Measurements from ENCODE around the gene RPTOR. TPM values are rescaled to one million over a fixed set of nuclear protein-coding genes. Genes with fewer than 3 reads are reported as not detected.
A peak's percentile ranks its signal among the peaks of the same experiment; 100 is the strongest.

The RPTOR gene
- total RNA-seq, 2 experiments from 2014 or later, result 48.1 to 87.8 TPM

GRCh38 chr17:80990921-80991644, 446.4 kb downstream of the RPTOR start:
- Histone ChIP-seq H3K4me3 (ENCODE audit: low read depth, low read length, poor library complexity, severe bottlenecking) (peak overlapping the region; percentile 82), H4K20me1 (ENCODE audit: insufficient read depth, low read length) (no peaks in the 10 kb centered on the region), H3K4me1 (ENCODE audit: insufficient read depth, low read length, poor library complexity, severe bottlenecking) (no peaks in the 10 kb centered on the region), H2AFZ (ENCODE audit: low read length) (peak overlapping the region; percentile 82; the same call in 1 of the 2 replicates), H3K27ac (ENCODE audit: low read depth, low read length, poor library complexity, severe bottlenecking) (no peak overlapping the region), H3K36me3 (ENCODE audit: insufficient read depth, low read length) (no peaks in the 10 kb centered on the region), H3K9me3 (ENCODE audit: low read length) (no peaks in the 10 kb centered on the region), H3K9me2 (ENCODE audit: insufficient read depth, low read length) (no peaks in the 10 kb centered on the region), H3K79me2 (ENCODE audit: insufficient read depth, low read depth, low read length) (no peaks in the 10 kb centered on the region), H3K4me2 (ENCODE audit: low read length) (peak overlapping the region; percentile 68)
- no peak for TF ChIP-seq EZH2phosphoT487 (IDR thresholded peaks at IDR 0.05; ENCODE audit: borderline replicate concordance, low read depth, low read length)
- TF ChIP-seq CTCF (conservative IDR thresholded peaks at IDR 0.05; ENCODE audit: low read length), result no peak
- POLR2A ChIA-PET, result interaction anchor here (0.7 kb wide), 2 partner anchors 73 to 362 kb away, joined by 5 to 6 read pairs; no protein-coding TSS in a partner anchor
- CTCF ChIA-PET (ENCODE audit: unreplicated experiment), result no interaction called here
- no TSS peak for BruUV-seq (replicated peaks)
- intact Hi-C loops (cut with micrococcal nuclease; ENCODE audit: unreplicated experiment), result no loop called here
- no peak for DNase-seq (ENCODE audit: low spot score)

GRCh38 chr17:80991645-80992076, 447.0 kb downstream of the RPTOR start, which contains the start of gene CHMP6:
Gene CHMP6, plus strand, starts transcription at chr17:80991841. Its CDS starts 78 bp downstream, at chr17:80991919.
- ChIA-PET CTCF (ENCODE audit: unreplicated experiment) (no interaction called here), POLR2A (no interaction called here)
- Histone ChIP-seq H2AFZ (ENCODE audit: low read length) (peak within 1 kb of the TSS; percentile 82; the same call in 1 of the 2 replicates), H3K9me2 (ENCODE audit: insufficient read depth, low read length) (no peaks in the 10 kb centered on the region), H3K9me3 (ENCODE audit: low read length) (no peaks in the 10 kb centered on the region), H3K4me3 (ENCODE audit: low read depth, low read length, poor library complexity, severe bottlenecking) (peak within 1 kb of the TSS; percentile 82), H3K36me3 (ENCODE audit: insufficient read depth, low read length) (no peaks in the 10 kb centered on the region), H3K4me1 (ENCODE audit: insufficient read depth, low read length, poor library complexity, severe bottlenecking) (no peaks in the 10 kb centered on the region), H3K27ac (ENCODE audit: low read depth, low read length, poor library complexity, severe bottlenecking) (no peak within 1 kb of the TSS), H3K4me2 (ENCODE audit: low read length) (peak within 1 kb of the TSS; percentile 68), H3K79me2 (ENCODE audit: insufficient read depth, low read depth, low read length) (no peaks in the 10 kb centered on the region), H4K20me1 (ENCODE audit: insufficient read depth, low read length) (no peaks in the 10 kb centered on the region)
- intact Hi-C loops (cut with micrococcal nuclease; ENCODE audit: unreplicated experiment), result no loop called here
- peak; percentile 75 for DNase-seq (ENCODE audit: low spot score)
- BruUV-seq (replicated peaks), result no TSS peak
- TF ChIP-seq EZH2phosphoT487 (IDR thresholded peaks at IDR 0.05; ENCODE audit: borderline replicate concordance, low read depth, low read length) (no peak), CTCF (conservative IDR thresholded peaks at IDR 0.05; ENCODE audit: low read length) (no peak; the same call in 1 of the 2 replicates)

Data from OCI-LY7 (cell line).